D721Med (cell line): ENCODE results near the gene COL12A1.

Source experiments
- DNase-seq: peaks from one replicate; pipeline ENCODE4 v3.0.0; 2011; ENCODE audit warnings: low spot score; ENCODE audit not compliant: insufficient read length
- FAIRE-seq: peaks from 2 replicates; lab custom pipeline; 2011; peaks lifted over from hg19 to GRCh38; lab: Jason Lieb, UNC
- TF ChIP-seq, protein P1 (sequence below): IDR thresholded peaks from 2 replicates; pipeline ENCODE4 v1.5.1; 2012; ENCODE audit warnings: mild to moderate bottlenecking, control low read depth; ENCODE audit not compliant: insufficient read depth; ENCODE audit errors: missing control alignments

COL12A1 gene

GRCh38 chr6:75145211-75145610 is 60.6 kb downstream of the COL12A1 start:
- no peak for DNase-seq
- FAIRE-seq, result no peak
- TF ChIP-seq, protein P1, sequence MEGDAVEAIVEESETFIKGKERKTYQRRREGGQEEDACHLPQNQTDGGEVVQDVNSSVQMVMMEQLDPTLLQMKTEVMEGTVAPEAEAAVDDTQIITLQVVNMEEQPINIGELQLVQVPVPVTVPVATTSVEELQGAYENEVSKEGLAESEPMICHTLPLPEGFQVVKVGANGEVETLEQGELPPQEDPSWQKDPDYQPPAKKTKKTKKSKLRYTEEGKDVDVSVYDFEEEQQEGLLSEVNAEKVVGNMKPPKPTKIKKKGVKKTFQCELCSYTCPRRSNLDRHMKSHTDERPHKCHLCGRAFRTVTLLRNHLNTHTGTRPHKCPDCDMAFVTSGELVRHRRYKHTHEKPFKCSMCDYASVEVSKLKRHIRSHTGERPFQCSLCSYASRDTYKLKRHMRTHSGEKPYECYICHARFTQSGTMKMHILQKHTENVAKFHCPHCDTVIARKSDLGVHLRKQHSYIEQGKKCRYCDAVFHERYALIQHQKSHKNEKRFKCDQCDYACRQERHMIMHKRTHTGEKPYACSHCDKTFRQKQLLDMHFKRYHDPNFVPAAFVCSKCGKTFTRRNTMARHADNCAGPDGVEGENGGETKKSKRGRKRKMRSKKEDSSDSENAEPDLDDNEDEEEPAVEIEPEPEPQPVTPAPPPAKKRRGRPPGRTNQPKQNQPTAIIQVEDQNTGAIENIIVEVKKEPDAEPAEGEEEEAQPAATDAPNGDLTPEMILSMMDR, result no peak

- TF ChIP-seq, protein P1, result no peak
- no peak for DNase-seq
- no peak for FAIRE-seq
Observed at GRCh38 chr6:75144386-75144785, 61.5 kb downstream of the COL12A1 start.

DNA sequence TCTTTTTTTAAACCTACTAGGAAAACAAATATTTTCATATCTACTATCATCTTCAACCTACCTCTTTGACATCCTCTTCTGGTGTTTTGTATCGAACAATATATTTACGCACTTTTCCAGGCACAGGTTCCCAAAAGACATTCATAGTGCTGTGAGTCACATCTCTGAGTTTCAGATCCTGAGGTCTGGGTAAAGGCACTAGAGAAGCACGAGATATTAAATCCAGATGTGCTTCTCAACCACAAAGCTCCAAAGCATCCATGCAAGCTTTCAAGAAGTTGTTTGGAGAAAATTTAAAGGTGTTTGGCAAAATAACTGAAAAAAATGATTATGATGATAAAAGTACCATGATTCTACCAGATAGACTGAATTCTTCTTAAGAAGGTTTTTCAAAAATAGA is 62.7 kb downstream of the COL12A1 start:
- DNase-seq (no peak), FAIRE-seq (no peak)
- TF ChIP-seq, protein P1, result no peak

GRCh38 chr6:75142721-75143120 is 63.1 kb downstream of the COL12A1 start:
- DNase-seq (no peak), FAIRE-seq (no peak)
- TF ChIP-seq, protein P1, result no peak

DNA sequence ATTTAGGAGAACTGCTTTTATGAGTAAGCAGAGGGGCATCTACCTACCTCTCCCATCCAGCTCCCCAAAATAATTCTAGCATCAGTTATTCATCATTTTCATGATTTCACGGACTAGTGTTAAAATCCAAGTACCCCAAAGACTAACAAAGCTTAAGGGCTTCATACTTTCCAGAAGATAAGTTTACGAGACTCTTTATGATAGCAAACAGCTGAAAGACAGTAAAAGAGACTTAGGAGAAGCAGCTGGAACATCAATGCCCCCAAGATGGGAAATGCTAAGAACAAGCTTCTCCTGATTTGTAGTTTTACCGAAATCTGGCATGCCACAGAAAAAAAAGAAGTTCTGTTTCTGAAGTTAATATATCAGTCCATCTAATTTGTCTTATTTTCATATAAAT is 70.0 kb downstream of the COL12A1 start:
- TF ChIP-seq, protein P1, result no peak
- DNase-seq (no peak), FAIRE-seq (no peak)

DNA sequence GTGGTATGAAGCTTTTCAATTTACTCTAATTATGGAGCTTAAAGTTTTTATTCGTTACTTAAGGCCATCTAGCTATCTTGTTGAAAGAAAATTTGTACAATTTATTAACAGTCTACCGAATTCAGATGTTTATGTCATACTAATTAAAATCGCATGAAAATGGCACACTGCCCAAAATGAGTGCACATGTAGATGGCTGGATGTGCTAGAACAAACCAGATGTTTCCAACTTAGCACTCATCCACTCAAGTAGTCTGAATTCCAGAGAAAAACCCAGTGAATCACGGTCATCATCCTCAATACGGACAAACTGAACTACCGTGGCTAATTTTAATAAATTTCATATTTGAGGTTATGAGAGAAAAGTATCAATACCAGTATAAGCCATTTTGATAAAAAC is 70.4 kb downstream of the COL12A1 start:
- DNase-seq (no peak), FAIRE-seq (no peak)
- TF ChIP-seq, protein P1, result no peak

DNA sequence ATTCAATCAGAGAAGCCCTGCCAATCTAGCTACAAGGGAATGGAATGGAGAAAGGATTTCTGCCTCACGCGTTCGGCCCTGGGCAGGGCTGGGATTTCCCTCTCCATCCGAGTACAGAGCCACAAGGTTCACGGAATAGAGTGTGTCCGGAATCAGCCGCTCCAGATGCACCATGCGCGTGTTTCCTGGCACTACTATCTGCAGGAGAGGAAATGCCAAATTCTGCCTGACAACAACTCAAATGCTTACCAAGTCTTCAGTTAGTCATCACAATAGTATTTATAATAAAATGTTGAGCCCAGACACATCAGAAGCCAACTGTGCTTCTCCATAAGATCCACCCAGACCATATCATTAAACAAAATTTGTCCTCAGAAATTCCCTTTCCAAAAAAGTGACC is 75.1 kb downstream of the COL12A1 start:
- DNase-seq (no peak), FAIRE-seq (no peak)
- TF ChIP-seq, protein P1, result no peak
